Caco-2 (cell line): ENCODE measurements around the gene USP37. TPM values are rescaled to one million over a fixed set of nuclear protein-coding genes. Genes with fewer than 3 reads are reported as not detected.

ENCODE experiments used
- BruUV-seq: library from RNA; stranded (reverse); fragments of 400-500 nt; replicated peaks from 2 replicates; lab custom pipeline; 2021; lab: Mats Ljungman, UMichigan
- CTCF ChIA-PET: fragments of 300-600 bp; sonication (Branson Sonifier 250); formaldehyde crosslinking; loops from one replicate; lab custom pipeline; 2022; ENCODE audit warnings: antibody characterized with exemption; lab: Charles Lee
- POLR2A ChIA-PET: fragments of 300-600 bp; sonication (Branson Sonifier 250); formaldehyde crosslinking; loops from one replicate; lab custom pipeline; 2022; ENCODE audit warnings: antibody characterized with exemption; lab: Charles Lee
- DNase-seq, 2 experiments: peaks; one replicate each; pipeline versions ENCODE4 v3.0.0 to v3.0.0-alpha.2; 2020 to 2022
- H3K27me3 ChIP-seq: replicated peaks from 2 replicates; pipeline ENCODE4 v1.6.0; 2011; ENCODE audit warnings: low read length; ENCODE audit not compliant: control insufficient read depth, insufficient read depth
- H3K36me3 ChIP-seq: 2 replicates; pipeline ENCODE4 v1.5.1; 2011; ENCODE audit warnings: low read length; ENCODE audit not compliant: control insufficient read depth, insufficient read depth
- H3K4me1 ChIP-seq: fragments of 250-450 bp; sonication (Bioruptor Pico); 2 replicates; pipeline ENCODE4 v1.5.1; 2020; ENCODE audit warnings: mild to moderate bottlenecking
- H3K4me3 ChIP-seq: 2 replicates; pipeline ENCODE4 v1.5.1; 2011; ENCODE audit warnings: low read depth, mild to moderate bottlenecking, control low read depth, low read length
- H3K9me3 ChIP-seq: fragments of 250-450 bp; sonication (Bioruptor Pico); 2 replicates; pipeline ENCODE4 v1.5.1; 2020; ENCODE audit warnings: mild to moderate bottlenecking, moderate library complexity
- H3K27ac Mint-ChIP-seq: one replicate; pipeline ENCODE4 v1.8.0; 2022; ENCODE audit warnings: mixed read lengths; ENCODE audit not compliant: unreplicated experiment
- H3K27me3 Mint-ChIP-seq: one replicate; pipeline ENCODE4 v1.8.0; 2022; ENCODE audit warnings: mixed read lengths; ENCODE audit not compliant: insufficient read depth, unreplicated experiment
- H3K36me3 Mint-ChIP-seq: one replicate; pipeline ENCODE4 v1.8.0; 2022; ENCODE audit warnings: mild to moderate bottlenecking, mixed read lengths; ENCODE audit not compliant: insufficient read depth, unreplicated experiment
- H3K4me1 Mint-ChIP-seq: one replicate; pipeline ENCODE4 v1.8.0; 2022; ENCODE audit warnings: low read depth, mixed read lengths; ENCODE audit not compliant: unreplicated experiment
- H3K4me3 Mint-ChIP-seq: one replicate; pipeline ENCODE4 v1.8.0; 2022; ENCODE audit warnings: mild to moderate bottlenecking, moderate library complexity, mixed read lengths; ENCODE audit not compliant: unreplicated experiment
- H3K9me3 Mint-ChIP-seq: one replicate; pipeline ENCODE4 v1.8.0; 2022; ENCODE audit warnings: mixed read lengths; ENCODE audit not compliant: unreplicated experiment
- CTCF ChIP-seq, 2 experiments: fragments of 200-600 bp in 1 of 2; IDR thresholded peaks; 1 replicate in 1 of 2; 2 replicates in 1 of 2; pipeline versions ENCODE4 v1.5.1 to v1.8.0; 2011 to 2022; ENCODE audit warnings: antibody characterized with exemption in 1 of 2, control low read depth in 1 of 2, inconsistent platforms in 1 of 2, low read depth in 1 of 2, low read length in 1 of 2, mild to moderate bottlenecking in 1 of 2, moderate library complexity in 1 of 2; ENCODE audit not compliant: insufficient read depth in 1 of 2, severe bottlenecking in 1 of 2, unreplicated experiment in 1 of 2
- intact Hi-C: fragments of 100-400 bp; cut with micrococcal nuclease; formaldehyde crosslinking; loops from one replicate; pipeline ENCODE4 v1.10.0; 2022; ENCODE audit not compliant: unreplicated experiment
- total RNA-seq: library from RNA; stranded (reverse); gene quantifications from 2 replicates; pipeline ENCODE4 v1.2.3, GENCODE V29; 2022

Gene USP37
- total RNA-seq, 1 experiment from 2014 or later = 22.2 TPM

- no TSS peak for BruUV-seq
- CTCF ChIA-PET = no interaction called here
- DNase-seq = no peak
- POLR2A ChIA-PET = no interaction called here
- Histone ChIP-seq H3K4me3 (no peak overlapping the region), H3K4me1 (no peaks in the 10 kb centered on the region), H3K36me3 (no peaks in the 10 kb centered on the region; the same call in 1 of the 2 replicates), H3K27me3 (no peaks in the 10 kb centered on the region), H3K9me3 (no peaks in the 10 kb centered on the region)
- Mint-ChIP-seq H3K9me3 (no peaks in the 10 kb centered on the region), H3K4me1 (no peaks in the 10 kb centered on the region), H3K27ac (no peak overlapping the region), H3K36me3 (peaks cover 89% of the 10 kb centered on the region), H3K27me3 (no peaks in the 10 kb centered on the region), H3K4me3 (no peak overlapping the region)
- intact Hi-C loops = no loop called here
- no peak for TF ChIP-seq CTCF (IDR thresholded peaks at IDR 0.05; ENCODE audit: insufficient read depth in 1 of 2, low read depth in 1 of 2, low read length in 1 of 2, severe bottlenecking in 1 of 2, unreplicated experiment in 1 of 2)
Observed at GRCh38 chr2:218583983-218584850, 16.1 kb upstream of the USP37 start.

- no peaks in the 10 kb centered on the region; the same call in 1 of the 2 replicates for H3K36me3 ChIP-seq
- CTCF ChIA-PET = no interaction called here
Observed at GRCh38 chr2:218582076-218582475, 13.9 kb upstream of the USP37 start.

More at GRCh38 chr2:218582076-218582475, 13.9 kb upstream of the USP37 start:
- Mint-ChIP-seq H3K4me1 (no peaks in the 10 kb centered on the region), H3K27ac (no peak overlapping the region), H3K9me3 (no peaks in the 10 kb centered on the region), H3K27me3 (no peaks in the 10 kb centered on the region), H3K36me3 (peaks cover 79% of the 10 kb centered on the region), H3K4me3 (no peak overlapping the region)
- BruUV-seq = no TSS peak
- POLR2A ChIA-PET = interaction anchor here (0.6 kb wide), 1 partner anchor 37 kb away, joined by 3 read pairs; no protein-coding TSS in a partner anchor
- Histone ChIP-seq H3K27me3 (no peaks in the 10 kb centered on the region), H3K9me3 (no peaks in the 10 kb centered on the region), H3K4me3 (no peak overlapping the region), H3K4me1 (no peaks in the 10 kb centered on the region)
- no peak for TF ChIP-seq CTCF (IDR thresholded peaks at IDR 0.05; ENCODE audit: insufficient read depth in 1 of 2, low read depth in 1 of 2, low read length in 1 of 2, severe bottlenecking in 1 of 2, unreplicated experiment in 1 of 2)
- intact Hi-C loops = no loop called here
- no peak for DNase-seq
